Heart right ventricle (tissue), 16 donors: Measurements from ENCODE around the gene MTG2. TPM values are rescaled to one million over a fixed set of nuclear protein-coding genes. Genes with fewer than 3 reads are reported as not detected.

Experiments
- ATAC-seq, 8 donors: fragments of 200-7000 bp; cut with Tn5 transposase; one replicate each; pipeline ENCODE4 v1.9.1; 2020; ENCODE audit warnings: mild to moderate bottlenecking in 8 of 8, moderate library complexity in 8 of 8, moderate number of reproducible peaks in 1 of 8
- DNase-seq, 2 donors: peaks; one replicate each; pipeline ENCODE4 v3.0.0-alpha.2; 2020
- H3K27ac ChIP-seq, 10 donors: fragments of 200-600 bp; sonication (generic) in 2 of 10; one replicate each; pipeline versions ENCODE4 v1.5.0 to v1.8.0; 2020 to 2022; ENCODE audit warnings: mild to moderate bottlenecking in 3 of 10
- H3K27me3 ChIP-seq, 7 donors: fragments of 200-600 bp; one replicate each; pipeline ENCODE4 v1.8.0; 2021 to 2022; ENCODE audit warnings: mild to moderate bottlenecking in 2 of 7
- H3K36me3 ChIP-seq, 9 donors: fragments of 200-600 bp; sonication (generic) in 1 of 9; one replicate each; pipeline versions ENCODE4 v1.5.0 to v1.8.0; 2020 to 2022; ENCODE audit warnings: mild to moderate bottlenecking in 2 of 9
- H3K4me1 ChIP-seq, 9 donors: fragments of 200-600 bp; sonication (generic) in 1 of 9; one replicate each; pipeline versions ENCODE4 v1.5.0 to v1.8.0; 2020 to 2022; ENCODE audit warnings: mild to moderate bottlenecking in 4 of 9
- H3K4me3 ChIP-seq, 10 donors: fragments of 200-600 bp; sonication (generic) in 2 of 10; one replicate each; pipeline versions ENCODE4 v1.5.0 to v1.8.0; 2020 to 2022; ENCODE audit warnings: mild to moderate bottlenecking in 7 of 10, moderate library complexity in 2 of 10
- H3K9me3 ChIP-seq, 11 donors: fragments of 200-600 bp in 10 of 11; sonication (generic) in 2 of 11; one replicate each; pipeline versions ENCODE4 v1.5.0 to v1.8.0; 2013 to 2022; ENCODE audit warnings: mild to moderate bottlenecking in 2 of 11, control low read depth in 1 of 11, moderate library complexity in 1 of 11
- WGBS, 2 donors: extraction: QIAGEN DNeasy Blood & Tissue Kit; methylation state at CpG; one replicate each; pipeline ENCODE4 v1.1.7; 2013; ENCODE audit warnings: inconsistent platforms in 1 of 2; 5-methylcytosine and 5-hydroxymethylcytosine counted together
- intact Hi-C, 10 donors: fragments of 100-400 bp; cut with DNase I; formaldehyde crosslinking; loops; one replicate each; pipeline versions ENCODE4 v1.11.1 to v1.14.2; 2022
- long read RNA-seq, 3 donors: library from polyadenylated mRNA; unstranded; transcript quantifications; one replicate each; pipeline ENCODE4 v2.0.0, GENCODE V29; 2020 to 2021
- polyA plus RNA-seq, 2 donors: library from polyadenylated mRNA; stranded (reverse); fragments of 200-250 nt; gene quantifications; one replicate each; pipeline ENCODE4 v1.2.3, GENCODE V29; 2013
- total RNA-seq, 10 donors: library from RNA; stranded (reverse); fragmentation: NEBNext Ultra II Directional in 3 of 10; extraction: Animal tissue kit (Norgen Biotek cat#: 25700) in 3 of 10; gene quantifications; one replicate each; pipeline versions ENCODE4 v1.2.1 to v1.2.4, GENCODE V29; 2021 to 2023
- TF ChIP-seq, protein P1 (sequence below), 9 donors: fragments of 200-600 bp; sonication (generic) in 2 of 9; IDR thresholded peaks; one replicate each; pipeline versions ENCODE4 v1.5.0 to v1.8.0; 2021 to 2022; ENCODE audit warnings: antibody characterized with exemption in 9 of 9, mild to moderate bottlenecking in 5 of 9, moderate library complexity in 1 of 9
- donor health status: Arrhythmogenic right ventricular cardiomyopathy.
- donor health status: ischemic (EF 13 %, LVEDD 7.1; RV severe dilation, severe dysfunction).
- donor health status: healthy with polysubstance abuse.
- donor health status: DM: no; HTN: yes; CAD: no.
- donor health status: DM: no; HTN: no; CAD: no.
- donor health status: ischemic (EF 25% LVEDD 6.9; RV normal size, moderate dysfunction).
- donor health status: ischemic (EF 25% LVEDD 5.7; RV mildly dilated, moderate dysfunction).
- donor health status: healthy.
- donor health status: DM: yes; HTN: yes; CAD: no.
- donor health status: Ischemic cardiomyopathy.
- donor health status: ischemic (EF 35%, LVEDD 5.7; RV mildly dilated, moderate dysfunction).
- donor health status: nonischemic (EF 11% LVEDD 7.7; RV severe dilation, severe dysfunction).
- donor health status: DM: yes; HTN: yes; CAD: no.
- donor health status: PGD.
- donor health status: ischemic (EF 29% LVEDD 5.4; RV normal size, mild dysfunction).
- donor health status: nonischemic (EF 23%, LVEDD 6.1; RV moderate dilation, normal function).

MTG2 gene, protein sequence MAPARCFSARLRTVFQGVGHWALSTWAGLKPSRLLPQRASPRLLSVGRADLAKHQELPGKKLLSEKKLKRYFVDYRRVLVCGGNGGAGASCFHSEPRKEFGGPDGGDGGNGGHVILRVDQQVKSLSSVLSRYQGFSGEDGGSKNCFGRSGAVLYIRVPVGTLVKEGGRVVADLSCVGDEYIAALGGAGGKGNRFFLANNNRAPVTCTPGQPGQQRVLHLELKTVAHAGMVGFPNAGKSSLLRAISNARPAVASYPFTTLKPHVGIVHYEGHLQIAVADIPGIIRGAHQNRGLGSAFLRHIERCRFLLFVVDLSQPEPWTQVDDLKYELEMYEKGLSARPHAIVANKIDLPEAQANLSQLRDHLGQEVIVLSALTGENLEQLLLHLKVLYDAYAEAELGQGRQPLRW
- 10 to 100 TPM; 21.5 to 30.4 (median 28.2) TPM for total RNA-seq
- 10 to 100 TPM; 25.4 to 55.5 TPM for polyA plus RNA-seq
- long read RNA-seq, donor 1, transcript MTG2-201 (7 exons, 2,929 nt): major isoform, 6 of 51 reads
- long read RNA-seq, donor 1, partial matches to known transcripts: 33 of 51 reads
- long read RNA-seq, donor 1, other reads (novel, unspliced or antisense): 11 of 51 reads
- long read RNA-seq, donor 2, transcript MTG2-201 (7 exons, 2,929 nt): major isoform, 12 of 60 reads
- long read RNA-seq, donor 2, partial matches to known transcripts: 35 of 60 reads
- long read RNA-seq, donor 2, other reads (novel, unspliced or antisense): 11 of 60 reads
- long read RNA-seq, donor 3, transcript MTG2-201 (7 exons, 2,929 nt): major isoform, 33 of 91 reads
- long read RNA-seq, donor 3, partial matches to known transcripts: 33 of 91 reads
- long read RNA-seq, donor 3, other reads (novel, unspliced or antisense): 21 of 91 reads

DNA sequence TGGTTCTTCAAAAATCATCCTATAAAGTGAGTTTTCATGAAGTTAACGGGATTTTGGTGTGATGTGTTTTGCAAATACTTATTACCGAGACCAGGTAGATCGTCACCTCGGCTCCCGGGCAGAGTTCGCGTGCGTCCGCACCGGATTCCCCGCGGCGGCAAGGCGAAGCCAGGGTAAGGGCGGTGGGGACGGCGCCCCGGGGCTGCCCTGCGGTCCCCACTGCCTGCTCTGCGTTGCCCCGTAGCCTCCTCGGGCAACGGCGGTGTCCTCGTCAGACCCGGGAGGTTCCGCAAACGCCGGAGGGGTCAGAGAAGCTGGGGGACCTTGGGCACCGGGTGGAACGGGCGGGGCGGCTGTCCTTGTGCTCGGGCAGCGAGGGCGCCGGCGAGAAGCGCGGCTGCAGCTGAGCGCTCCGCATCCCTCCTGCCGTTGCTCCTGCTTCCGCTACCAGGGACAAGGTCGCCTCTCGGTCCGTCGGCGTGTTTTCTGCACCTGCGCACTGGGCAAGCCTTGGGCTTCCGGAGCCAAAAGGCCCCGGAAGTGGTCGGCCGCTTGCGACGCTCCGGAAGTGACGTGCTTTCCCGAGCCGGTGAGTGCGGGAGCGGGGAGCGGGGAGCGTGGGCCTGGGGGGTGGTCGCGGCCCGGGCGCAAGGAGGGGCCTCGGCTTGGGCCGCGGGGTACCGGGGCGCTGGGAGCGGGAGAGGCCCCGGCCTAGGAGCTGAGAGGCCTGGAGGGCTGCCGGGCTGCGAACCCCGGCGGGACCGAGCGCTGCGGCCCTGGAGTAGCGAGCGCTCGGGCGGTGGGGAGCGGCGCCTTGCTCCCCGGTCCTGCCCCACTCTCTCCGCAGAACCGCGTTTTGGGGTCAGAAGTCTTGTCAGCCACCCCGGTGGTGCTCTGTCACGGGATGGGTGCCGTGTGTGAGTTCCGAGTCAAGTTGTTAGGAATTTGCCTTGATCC is at the start of gene MTG2:
Gene MTG2 (plus strand): TSS at position 560 of the 957 bp plus-strand sequence. CDS start 10,393 bp downstream, outside the sequence.
- 0% methylated on average over 81 to 96 of the region's 96 CpGs for WGBS, 2 donors

DNA sequence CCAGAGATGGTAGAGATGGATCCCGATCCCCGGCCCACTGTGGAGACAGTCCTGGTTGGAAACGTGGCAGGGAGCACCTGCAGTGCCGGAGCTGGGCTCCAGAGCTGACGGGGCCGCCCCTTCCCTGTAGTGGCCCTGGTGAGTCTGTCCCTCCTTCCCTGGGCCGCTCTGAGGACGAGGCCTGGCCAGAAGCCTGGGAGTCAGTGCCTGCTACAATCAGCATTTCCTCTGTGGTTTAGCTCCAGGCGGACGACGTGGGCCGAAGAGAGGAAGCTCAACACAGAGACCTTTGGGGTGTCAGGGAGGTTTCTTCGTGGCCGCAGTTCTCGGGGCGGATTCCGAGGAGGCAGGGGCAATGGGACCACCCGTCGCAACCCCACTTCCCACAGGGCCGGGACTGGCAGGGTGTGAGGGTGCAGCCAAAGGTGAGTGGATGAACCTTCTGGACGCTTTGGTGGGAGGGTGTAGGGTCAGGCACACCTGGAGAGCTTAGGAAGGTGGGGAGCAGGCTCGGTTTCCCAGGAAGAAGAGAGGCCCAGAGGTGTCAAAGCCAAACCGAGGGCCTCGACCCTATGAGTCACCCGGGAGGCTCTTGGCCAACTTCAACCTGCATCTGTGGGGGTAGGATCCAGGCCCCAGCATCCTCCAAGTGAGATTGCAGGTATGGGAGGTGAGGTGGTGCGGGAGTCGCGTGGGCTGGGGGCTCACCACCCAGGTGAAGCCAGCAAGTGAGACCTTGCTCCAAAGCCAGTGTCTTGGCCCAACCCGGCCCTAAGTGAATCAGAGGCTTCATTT is 49.6 kb upstream of the MTG2 start:
- Histone ChIP-seq H3K4me3 (peak overlapping the region in 2 of 10 donors; percentile 19 to 27), H3K9me3 (no peaks in the 10 kb centered on the region), H3K4me1 (peaks cover 24 to 74% (median 47%) of the 10 kb centered on the region in 9 donors), H3K36me3 (peaks cover 6 to 100% (median 64%) of the 10 kb centered on the region in 9 donors), H3K27me3 (no peaks in the 10 kb centered on the region), H3K27ac (peak overlapping the region; percentile 14 to 87 (median 76))
- TF ChIP-seq, protein P1, sequence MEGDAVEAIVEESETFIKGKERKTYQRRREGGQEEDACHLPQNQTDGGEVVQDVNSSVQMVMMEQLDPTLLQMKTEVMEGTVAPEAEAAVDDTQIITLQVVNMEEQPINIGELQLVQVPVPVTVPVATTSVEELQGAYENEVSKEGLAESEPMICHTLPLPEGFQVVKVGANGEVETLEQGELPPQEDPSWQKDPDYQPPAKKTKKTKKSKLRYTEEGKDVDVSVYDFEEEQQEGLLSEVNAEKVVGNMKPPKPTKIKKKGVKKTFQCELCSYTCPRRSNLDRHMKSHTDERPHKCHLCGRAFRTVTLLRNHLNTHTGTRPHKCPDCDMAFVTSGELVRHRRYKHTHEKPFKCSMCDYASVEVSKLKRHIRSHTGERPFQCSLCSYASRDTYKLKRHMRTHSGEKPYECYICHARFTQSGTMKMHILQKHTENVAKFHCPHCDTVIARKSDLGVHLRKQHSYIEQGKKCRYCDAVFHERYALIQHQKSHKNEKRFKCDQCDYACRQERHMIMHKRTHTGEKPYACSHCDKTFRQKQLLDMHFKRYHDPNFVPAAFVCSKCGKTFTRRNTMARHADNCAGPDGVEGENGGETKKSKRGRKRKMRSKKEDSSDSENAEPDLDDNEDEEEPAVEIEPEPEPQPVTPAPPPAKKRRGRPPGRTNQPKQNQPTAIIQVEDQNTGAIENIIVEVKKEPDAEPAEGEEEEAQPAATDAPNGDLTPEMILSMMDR (IDR thresholded peaks at IDR 0.05): no peak
- 63 to 70% methylated on average over 29 of the region's 29 CpGs for WGBS, 2 donors
- peak in 1 of 2 donors; percentile 43 for DNase-seq
- ATAC-seq: peak; percentile 39 to 85 (median 73)
- intact Hi-C loops: loop anchor here in 1 of 10 donors (5.0 kb wide), 1 partner anchor 106 kb away; no protein-coding TSS in a partner anchor

More for the DNA sequence above, at the start of gene MTG2:
- intact Hi-C loops: loop anchor here in 6 of 10 donors (1.0 to 10.0 kb wide), 8 partner anchors 35 to 202 kb away; partner anchors contain the start of genes OSBPL2 (in 2 of the 6), PSMA7 (in 2 of the 6), RPS21 (in 2 of the 6) and SS18L1 (in 2 of the 6)
- DNase-seq: peak; percentile 95
- Histone ChIP-seq H3K36me3 (peaks cover 0 to 29% (median 0%) of the 10 kb centered on the region in 9 donors), H3K4me3 (peak within 1 kb of the TSS; percentile 51 to 98 (median 92)), H3K27ac (peak within 1 kb of the TSS; percentile 79 to 98 (median 94)), H3K4me1 (peaks cover 0 to 52% (median 29%) of the 10 kb centered on the region in 9 donors), H3K27me3 (no peaks in the 10 kb centered on the region), H3K9me3 (no peaks in the 10 kb centered on the region)
- TF ChIP-seq, protein P1 (IDR thresholded peaks at IDR 0.05): peak in 2 of 9 donors; percentile 13 to 15
- peak; percentile 97 to 99 (median 98) for ATAC-seq

DNA sequence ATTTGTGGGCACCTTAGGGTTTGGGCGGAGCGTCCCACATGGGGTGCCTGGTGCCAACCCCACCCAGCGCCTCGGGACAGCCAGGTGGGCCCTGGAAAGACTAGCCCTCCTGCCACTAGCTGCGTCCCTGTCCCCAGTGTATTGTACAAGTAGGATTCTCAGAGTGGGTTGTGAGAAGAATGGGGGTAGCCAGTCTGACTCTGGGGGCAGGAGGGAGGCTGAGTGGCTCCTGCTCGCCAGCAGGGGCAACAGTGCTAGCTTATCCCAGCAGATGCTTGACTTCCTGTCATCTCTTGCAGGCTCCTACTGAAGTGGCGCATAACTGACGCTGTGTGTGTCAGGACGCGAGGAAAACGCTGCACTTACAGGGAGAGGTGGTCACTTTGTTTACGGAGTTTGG is 49.0 kb upstream of the MTG2 start:
- 68 to 75% methylated on average over 12 of the region's 12 CpGs for WGBS, 2 donors
- TF ChIP-seq, protein P1 (IDR thresholded peaks at IDR 0.05): peak in 5 of 9 donors; percentile 12 to 40 (median 29)
- no peaks in the 10 kb centered on the region for H3K9me3 ChIP-seq
- intact Hi-C loops: loop anchor here in 1 of 10 donors (5.0 kb wide), 1 partner anchor 107 kb away; no protein-coding TSS in a partner anchor
- no peaks in the 10 kb centered on the region for H3K27me3 ChIP-seq
- DNase-seq (no peak), ATAC-seq (peak; percentile 18 to 53 (median 45))
- H3K36me3 ChIP-seq: peaks cover 9 to 100% (median 67%) of the 10 kb centered on the region in 9 donors
- H3K27ac ChIP-seq: peak overlapping the region in 9 of 10 donors; percentile 54 to 87 (median 77)
- H3K4me1 ChIP-seq: peaks cover 24 to 68% (median 47%) of the 10 kb centered on the region in 9 donors
- peak overlapping the region in 1 of 10 donors; percentile 19 for H3K4me3 ChIP-seq
